ENCODE measurements around the gene EMP1. TPM values are rescaled to one million over a fixed set of nuclear protein-coding genes. Genes with fewer than 3 reads are reported as not detected.

Gene EMP1
- total and polyA plus RNA-seq, 2 experiments from 2014 or later = 0.07 to 0.39 TPM

- Histone ChIP-seq H3K36me3 (ENCODE audit: insufficient read depth) (no peaks in the 10 kb centered on the region), H3K27ac (ENCODE audit: low read depth) (no peak overlapping the region), H3F3A (replicated peaks; ENCODE audit: low read depth) (no peaks in the 10 kb centered on the region), H3K4me3 (no peak overlapping the region), H3K27me3 (ENCODE audit: insufficient read depth) (no peaks in the 10 kb centered on the region), H3K4me2 (no peak overlapping the region), H3K4me1 (ENCODE audit: insufficient read depth) (no peaks in the 10 kb centered on the region), H3K9me2 (ENCODE audit: insufficient read depth) (no peaks in the 10 kb centered on the region), H4K20me1 (replicated peaks; ENCODE audit: insufficient read depth) (no peaks in the 10 kb centered on the region), H2AFZ (no peak overlapping the region), H3K79me2 (replicated peaks; ENCODE audit: insufficient read depth) (no peaks in the 10 kb centered on the region)
- no peaks in the 10 kb centered on the region for H3K4me1 Mint-ChIP-seq
- H3K27ac Mint-ChIP-seq = no peak overlapping the region
- ATAC-seq = no peak
- no peak overlapping the region for H3K4me3 Mint-ChIP-seq
- H3K36me3 Mint-ChIP-seq (ENCODE audit: low read depth) = peaks cover 7% of the 10 kb centered on the region
- TF ChIP-seq, protein P1, sequence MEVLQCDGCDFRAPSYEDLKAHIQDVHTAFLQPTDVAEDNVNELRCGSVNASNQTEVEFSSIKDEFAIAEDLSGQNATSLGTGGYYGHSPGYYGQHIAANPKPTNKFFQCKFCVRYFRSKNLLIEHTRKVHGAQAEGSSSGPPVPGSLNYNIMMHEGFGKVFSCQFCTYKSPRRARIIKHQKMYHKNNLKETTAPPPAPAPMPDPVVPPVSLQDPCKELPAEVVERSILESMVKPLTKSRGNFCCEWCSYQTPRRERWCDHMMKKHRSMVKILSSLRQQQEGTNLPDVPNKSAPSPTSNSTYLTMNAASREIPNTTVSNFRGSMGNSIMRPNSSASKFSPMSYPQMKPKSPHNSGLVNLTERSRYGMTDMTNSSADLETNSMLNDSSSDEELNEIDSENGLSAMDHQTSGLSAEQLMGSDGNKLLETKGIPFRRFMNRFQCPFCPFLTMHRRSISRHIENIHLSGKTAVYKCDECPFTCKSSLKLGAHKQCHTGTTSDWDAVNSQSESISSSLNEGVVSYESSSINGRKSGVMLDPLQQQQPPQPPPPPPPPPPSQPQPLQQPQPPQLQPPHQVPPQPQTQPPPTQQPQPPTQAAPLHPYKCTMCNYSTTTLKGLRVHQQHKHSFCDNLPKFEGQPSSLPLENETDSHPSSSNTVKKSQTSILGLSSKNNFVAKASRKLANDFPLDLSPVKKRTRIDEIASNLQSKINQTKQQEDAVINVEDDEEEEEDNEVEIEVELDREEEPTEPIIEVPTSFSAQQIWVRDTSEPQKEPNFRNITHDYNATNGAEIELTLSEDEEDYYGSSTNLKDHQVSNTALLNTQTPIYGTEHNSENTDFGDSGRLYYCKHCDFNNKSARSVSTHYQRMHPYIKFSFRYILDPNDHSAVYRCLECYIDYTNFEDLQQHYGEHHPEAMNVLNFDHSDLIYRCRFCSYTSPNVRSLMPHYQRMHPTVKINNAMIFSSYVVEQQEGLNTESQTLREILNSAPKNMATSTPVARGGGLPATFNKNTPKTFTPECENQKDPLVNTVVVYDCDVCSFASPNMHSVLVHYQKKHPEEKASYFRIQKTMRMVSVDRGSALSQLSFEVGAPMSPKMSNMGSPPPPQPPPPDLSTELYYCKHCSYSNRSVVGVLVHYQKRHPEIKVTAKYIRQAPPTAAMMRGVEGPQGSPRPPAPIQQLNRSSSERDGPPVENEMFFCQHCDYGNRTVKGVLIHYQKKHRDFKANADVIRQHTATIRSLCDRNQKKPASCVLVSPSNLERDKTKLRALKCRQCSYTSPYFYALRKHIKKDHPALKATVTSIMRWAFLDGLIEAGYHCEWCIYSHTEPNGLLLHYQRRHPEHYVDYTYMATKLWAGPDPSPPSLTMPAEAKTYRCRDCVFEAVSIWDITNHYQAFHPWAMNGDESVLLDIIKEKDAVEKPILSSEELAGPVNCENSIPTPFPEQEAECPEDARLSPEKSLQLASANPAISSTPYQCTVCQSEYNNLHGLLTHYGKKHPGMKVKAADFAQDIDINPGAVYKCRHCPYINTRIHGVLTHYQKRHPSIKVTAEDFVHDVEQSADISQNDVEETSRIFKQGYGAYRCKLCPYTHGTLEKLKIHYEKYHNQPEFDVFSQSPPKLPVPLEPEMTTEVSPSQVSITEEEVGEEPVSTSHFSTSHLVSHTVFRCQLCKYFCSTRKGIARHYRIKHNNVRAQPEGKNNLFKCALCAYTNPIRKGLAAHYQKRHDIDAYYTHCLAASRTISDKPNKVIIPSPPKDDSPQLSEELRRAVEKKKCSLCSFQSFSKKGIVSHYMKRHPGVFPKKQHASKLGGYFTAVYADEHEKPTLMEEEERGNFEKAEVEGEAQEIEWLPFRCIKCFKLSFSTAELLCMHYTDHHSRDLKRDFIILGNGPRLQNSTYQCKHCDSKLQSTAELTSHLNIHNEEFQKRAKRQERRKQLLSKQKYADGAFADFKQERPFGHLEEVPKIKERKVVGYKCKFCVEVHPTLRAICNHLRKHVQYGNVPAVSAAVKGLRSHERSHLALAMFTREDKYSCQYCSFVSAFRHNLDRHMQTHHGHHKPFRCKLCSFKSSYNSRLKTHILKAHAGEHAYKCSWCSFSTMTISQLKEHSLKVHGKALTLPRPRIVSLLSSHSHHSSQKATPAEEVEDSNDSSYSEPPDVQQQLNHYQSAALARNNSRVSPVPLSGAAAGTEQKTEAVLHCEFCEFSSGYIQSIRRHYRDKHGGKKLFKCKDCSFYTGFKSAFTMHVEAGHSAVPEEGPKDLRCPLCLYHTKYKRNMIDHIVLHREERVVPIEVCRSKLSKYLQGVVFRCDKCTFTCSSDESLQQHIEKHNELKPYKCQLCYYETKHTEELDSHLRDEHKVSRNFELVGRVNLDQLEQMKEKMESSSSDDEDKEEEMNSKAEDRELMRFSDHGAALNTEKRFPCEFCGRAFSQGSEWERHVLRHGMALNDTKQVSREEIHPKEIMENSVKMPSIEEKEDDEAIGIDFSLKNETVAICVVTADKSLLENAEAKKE (CRISPR knock-in tag; IDR thresholded peaks at IDR 0.05) = no peak
- TF ChIP-seq ZNF114 (CRISPR knock-in tag; IDR thresholded peaks at IDR 0.05) (no peak), JUNB (IDR thresholded peaks at IDR 0.05; ENCODE audit: unreplicated experiment) (no peak), EZH2phosphoT487 (IDR thresholded peaks at IDR 0.05; ENCODE audit: unreplicated experiment) (no peak), EZH2 (IDR thresholded peaks at IDR 0.05; ENCODE audit: low read depth, unreplicated experiment) (no peak)
- H3K27me3 Mint-ChIP-seq (ENCODE audit: insufficient read depth, low read depth, poor library complexity) = no peaks in the 10 kb centered on the region
- peaks cover 7% of the 10 kb centered on the region for H3K9me3 Mint-ChIP-seq
- DNase-seq (ENCODE audit: low spot score) = no peak
Measured at GRCh38 chr12:13219320-13219719, 22.8 kb downstream of the EMP1 start.

DNA sequence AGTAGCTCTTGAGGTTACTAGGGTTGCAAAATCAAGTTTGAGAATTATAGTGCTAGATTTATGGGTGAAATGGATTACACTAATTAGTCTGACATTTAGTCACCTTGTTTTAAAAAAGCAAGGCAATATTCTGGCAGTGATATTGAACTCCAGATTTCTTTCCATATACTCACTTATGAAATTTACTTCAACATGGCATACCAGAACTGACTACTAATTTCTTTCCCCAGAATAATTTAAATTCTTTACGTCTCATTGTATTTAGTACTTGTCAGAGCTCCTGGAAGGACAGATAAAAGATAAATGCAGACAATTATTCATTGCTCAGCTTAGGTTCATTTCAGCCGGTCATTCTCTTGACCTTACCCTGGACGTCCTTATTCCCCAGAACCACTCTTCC lies 24.3 kb downstream of the EMP1 start:
- no peak overlapping the region for H3K27ac ChIP-seq (ENCODE audit: low read depth)
- no peaks in the 10 kb centered on the region for H3K4me1 ChIP-seq (ENCODE audit: insufficient read depth)
- H3K4me3 Mint-ChIP-seq = no peak overlapping the region
- H3F3A ChIP-seq (replicated peaks; ENCODE audit: low read depth) = no peaks in the 10 kb centered on the region
- peaks cover 7% of the 10 kb centered on the region for H3K9me3 Mint-ChIP-seq
- peaks cover 7% of the 10 kb centered on the region for H3K36me3 Mint-ChIP-seq (ENCODE audit: low read depth)
- no peaks in the 10 kb centered on the region for H3K9me2 ChIP-seq (ENCODE audit: insufficient read depth)
- no peak for DNase-seq (ENCODE audit: low spot score)
- H3K27me3 ChIP-seq (ENCODE audit: insufficient read depth) = no peaks in the 10 kb centered on the region
- no peaks in the 10 kb centered on the region for H4K20me1 ChIP-seq (replicated peaks; ENCODE audit: insufficient read depth)
- H3K4me2 ChIP-seq = no peak overlapping the region
- H3K27me3 Mint-ChIP-seq (ENCODE audit: insufficient read depth, low read depth, poor library complexity) = no peaks in the 10 kb centered on the region
- ATAC-seq = no peak
- H3K4me1 Mint-ChIP-seq = no peaks in the 10 kb centered on the region
- no peak overlapping the region for H3K27ac Mint-ChIP-seq
- no peak for TF ChIP-seq ZNF114 (CRISPR knock-in tag; IDR thresholded peaks at IDR 0.05)
- TF ChIP-seq EZH2 (IDR thresholded peaks at IDR 0.05; ENCODE audit: low read depth, unreplicated experiment) = no peak
- no peak for TF ChIP-seq NANOG (IDR thresholded peaks at IDR 0.05; ENCODE audit: borderline replicate concordance)
- no peak for TF ChIP-seq EZH2phosphoT487 (IDR thresholded peaks at IDR 0.05; ENCODE audit: unreplicated experiment)
- TF ChIP-seq JUNB (IDR thresholded peaks at IDR 0.05; ENCODE audit: unreplicated experiment) = no peak
- TF ChIP-seq, protein P2, sequence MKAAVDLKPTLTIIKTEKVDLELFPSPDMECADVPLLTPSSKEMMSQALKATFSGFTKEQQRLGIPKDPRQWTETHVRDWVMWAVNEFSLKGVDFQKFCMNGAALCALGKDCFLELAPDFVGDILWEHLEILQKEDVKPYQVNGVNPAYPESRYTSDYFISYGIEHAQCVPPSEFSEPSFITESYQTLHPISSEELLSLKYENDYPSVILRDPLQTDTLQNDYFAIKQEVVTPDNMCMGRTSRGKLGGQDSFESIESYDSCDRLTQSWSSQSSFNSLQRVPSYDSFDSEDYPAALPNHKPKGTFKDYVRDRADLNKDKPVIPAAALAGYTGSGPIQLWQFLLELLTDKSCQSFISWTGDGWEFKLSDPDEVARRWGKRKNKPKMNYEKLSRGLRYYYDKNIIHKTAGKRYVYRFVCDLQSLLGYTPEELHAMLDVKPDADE (IDR thresholded peaks at IDR 0.05) = no peak
- no peak overlapping the region for H3K4me3 ChIP-seq
- H2AFZ ChIP-seq = no peak overlapping the region
- no peaks in the 10 kb centered on the region for H3K36me3 ChIP-seq (ENCODE audit: insufficient read depth)
- no peaks in the 10 kb centered on the region for H3K79me2 ChIP-seq (replicated peaks; ENCODE audit: insufficient read depth)

Measured in GM23338 (cell line).